Liver (tissue), 9 donors: Measurements from ENCODE around the gene ADGRD1. TPM values are rescaled to one million over a fixed set of nuclear protein-coding genes. Genes with fewer than 3 reads are reported as not detected.

ENCODE experiments used
- DNase-seq: peaks from one replicate; pipeline ENCODE4 v3.0.0-alpha.2; 2017; ENCODE audit warnings: low spot score
- H3K27ac ChIP-seq, 2 donors: one replicate each; pipeline ENCODE4 v1.7.0; 2013; ENCODE audit warnings: inconsistent platforms in 2 of 2, low read length in 2 of 2, control low read depth in 1 of 2, low read depth in 1 of 2, mild to moderate bottlenecking in 1 of 2
- H3K27me3 ChIP-seq, 4 donors: one replicate each; pipeline versions ENCODE4 v1.6.1 to v1.7.0; 2013; ENCODE audit warnings: low read length in 3 of 4, inconsistent platforms in 1 of 4, mild to moderate bottlenecking in 1 of 4, moderate library complexity in 1 of 4; ENCODE audit not compliant: control insufficient read depth in 4 of 4, insufficient read depth in 4 of 4
- H3K36me3 ChIP-seq, 4 donors: one replicate each; pipeline versions ENCODE4 v1.6.1 to v1.7.0; 2013; ENCODE audit warnings: low read length in 3 of 4, mild to moderate bottlenecking in 3 of 4, low read depth in 1 of 4, moderate library complexity in 1 of 4; ENCODE audit not compliant: control insufficient read depth in 4 of 4, insufficient read depth in 3 of 4
- H3K4me1 ChIP-seq, 4 donors: one replicate each; pipeline versions ENCODE4 v1.6.1 to v1.7.0; 2013; ENCODE audit warnings: low read length in 3 of 4, mild to moderate bottlenecking in 3 of 4, moderate library complexity in 1 of 4; ENCODE audit not compliant: control insufficient read depth in 4 of 4, insufficient read depth in 4 of 4
- H3K4me3 ChIP-seq, 3 donors: one replicate each; pipeline versions ENCODE4 v1.6.1 to v1.7.0; 2013; ENCODE audit warnings: low read length in 3 of 3, control low read depth in 1 of 3, low read depth in 1 of 3, mild to moderate bottlenecking in 1 of 3
- H3K9ac ChIP-seq, 2 donors: one replicate each; pipeline ENCODE4 v1.7.0; 2013; ENCODE audit warnings: low read length in 2 of 2, mild to moderate bottlenecking in 2 of 2, moderate library complexity in 2 of 2, control low read depth in 1 of 2, low read depth in 1 of 2
- H3K9me3 ChIP-seq, 4 donors: one replicate each; pipeline versions ENCODE4 v1.6.1 to v1.7.0; 2013; ENCODE audit warnings: low read length in 3 of 4; ENCODE audit not compliant: control insufficient read depth in 4 of 4
- FOXA1 ChIP-seq: IDR thresholded peaks from 2 replicates; pipeline ENCODE4 v1.6.1; 2016; ENCODE audit warnings: antibody characterized with exemption
- FOXA2 ChIP-seq: IDR thresholded peaks from 2 replicates; pipeline ENCODE4 v1.6.1; 2016; ENCODE audit warnings: antibody characterized with exemption
- GABPA ChIP-seq, 2 donors: IDR thresholded peaks in 1 of 2; conservative IDR thresholded peaks in 1 of 2; 2 replicates each; pipeline ENCODE4 v1.6.1; 2016; ENCODE audit warnings: antibody characterized with exemption in 2 of 2, mild to moderate bottlenecking in 1 of 2, moderate library complexity in 1 of 2
- HNF4A ChIP-seq, 2 donors: conservative IDR thresholded peaks; 2 replicates each; pipeline ENCODE4 v1.6.1; 2016; ENCODE audit warnings: antibody characterized with exemption in 2 of 2, mild to moderate bottlenecking in 2 of 2
- HNF4G ChIP-seq: IDR thresholded peaks from 2 replicates; pipeline ENCODE4 v1.6.1; 2016; ENCODE audit warnings: antibody characterized with exemption
- JUND ChIP-seq, 2 donors: IDR thresholded peaks; 2 replicates each; pipeline ENCODE4 v1.6.1; 2016; ENCODE audit warnings: antibody characterized with exemption in 2 of 2
- NR2F2 ChIP-seq: IDR thresholded peaks from 2 replicates; pipeline ENCODE4 v1.6.1; 2016; ENCODE audit warnings: antibody characterized with exemption
- SP1 ChIP-seq: IDR thresholded peaks from 2 replicates; pipeline ENCODE4 v1.6.1; 2018; ENCODE audit warnings: antibody characterized with exemption, mild to moderate bottlenecking
- TAF1 ChIP-seq: conservative IDR thresholded peaks from 2 replicates; pipeline ENCODE4 v1.6.1; 2016; ENCODE audit warnings: antibody characterized with exemption, mild to moderate bottlenecking
- YY1 ChIP-seq: IDR thresholded peaks from 2 replicates; pipeline ENCODE4 v1.6.1; 2016; ENCODE audit warnings: antibody characterized with exemption, mild to moderate bottlenecking
- WGBS: extraction: QIAGEN DNeasy Blood & Tissue Kit; methylation state at CpG from one replicate; pipeline ENCODE4 v1.1.7; 2013; 5-methylcytosine and 5-hydroxymethylcytosine counted together
- polyA plus RNA-seq, 2 donors: library from polyadenylated mRNA; stranded (reverse) in 1 of 2; unstranded in 1 of 2; fragments of 200-250 nt in 1 of 2; fragments of >200 nt in 1 of 2; fragmentation: Nextera tagmentation in 1 of 2; extraction: Ambion mirVana in 1 of 2; gene quantifications; one replicate each; pipeline versions ENCODE4 v1.2.1 to v1.2.3, GENCODE V29; 2013 to 2015
- total RNA-seq, 2 donors: library from RNA; depleted of rRNA; stranded (reverse); fragments of >200 nt; gene quantifications; one replicate each; pipeline ENCODE4 v1.2.3, GENCODE V29; 2014
- TF ChIP-seq, protein P1 (sequence below): fragments of 150-350 bp; IDR thresholded peaks from 2 replicates; pipeline ENCODE4 v1.5.1; 2017; ENCODE audit warnings: improper control_type of control experiment, low read depth, low read length; ENCODE audit not compliant: missing input control
- TF ChIP-seq, protein P2 (sequence below): IDR thresholded peaks from 2 replicates; pipeline ENCODE4 v1.6.1; 2016; ENCODE audit warnings: antibody characterized with exemption, mild to moderate bottlenecking
- TF ChIP-seq, protein P3 (sequence below): IDR thresholded peaks from 2 replicates; pipeline ENCODE4 v1.6.1; 2016; ENCODE audit warnings: antibody characterized with exemption
- TF ChIP-seq, protein P4 (sequence below): IDR thresholded peaks from 2 replicates; pipeline ENCODE4 v1.6.1; 2016; ENCODE audit warnings: antibody characterized with exemption
- TF ChIP-seq, protein P5 (sequence below): IDR thresholded peaks from 2 replicates; pipeline ENCODE4 v1.6.1; 2016; ENCODE audit warnings: antibody characterized with exemption
- donor health status: healthy.
- donor health status: healthy.
- donor health status: healthy.
- donor health status: healthy.
- donor health status: healthy.

ADGRD1 gene
- total and polyA plus RNA-seq, 4 donors = 2.7 to 7.1 (median 4.6) TPM

DNA sequence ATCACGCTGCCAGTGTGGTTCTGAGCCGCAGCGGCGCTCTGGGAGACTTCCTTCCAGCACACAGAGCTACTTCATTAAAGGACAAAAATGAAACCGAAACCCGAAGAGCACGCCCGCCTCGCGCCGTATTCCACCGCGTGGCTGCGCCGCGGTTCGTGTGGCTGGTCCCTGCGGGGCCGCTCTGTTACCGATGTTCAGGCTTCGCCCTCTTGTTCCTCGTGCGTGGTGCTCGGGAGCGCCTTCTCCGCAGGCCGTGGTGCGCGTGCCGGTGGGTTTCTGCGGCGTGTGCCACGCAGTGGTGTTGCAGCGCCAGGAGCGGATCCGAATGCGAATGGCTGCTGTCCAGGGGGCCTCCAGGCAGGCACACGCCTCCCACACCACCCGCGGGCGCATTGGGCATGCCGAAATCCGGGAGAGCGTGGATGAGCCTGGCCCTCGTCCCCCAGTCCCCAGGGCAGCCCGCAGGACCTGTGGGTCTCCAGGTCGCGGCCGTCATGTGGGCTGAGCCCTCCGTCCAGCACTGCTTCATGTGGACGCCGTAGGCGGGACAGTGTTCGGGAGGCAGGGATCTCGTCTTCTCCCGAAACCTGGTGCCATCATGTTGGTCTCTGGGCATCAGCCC, 91.2 kb downstream of the ADGRD1 start:
- Histone ChIP-seq H3K36me3 (no peaks in the 10 kb centered on the region), H3K27me3 (no peaks in the 10 kb centered on the region), H3K9me3 (no peaks in the 10 kb centered on the region), H3K4me3 (no peak overlapping the region), H3K4me1 (no peaks in the 10 kb centered on the region), H3K27ac (no peak overlapping the region), H3K9ac (no peak overlapping the region)
- DNase-seq = no peak
- 96% methylated on average over 56 of the region's 56 CpGs for WGBS
- TF ChIP-seq, protein P1, sequence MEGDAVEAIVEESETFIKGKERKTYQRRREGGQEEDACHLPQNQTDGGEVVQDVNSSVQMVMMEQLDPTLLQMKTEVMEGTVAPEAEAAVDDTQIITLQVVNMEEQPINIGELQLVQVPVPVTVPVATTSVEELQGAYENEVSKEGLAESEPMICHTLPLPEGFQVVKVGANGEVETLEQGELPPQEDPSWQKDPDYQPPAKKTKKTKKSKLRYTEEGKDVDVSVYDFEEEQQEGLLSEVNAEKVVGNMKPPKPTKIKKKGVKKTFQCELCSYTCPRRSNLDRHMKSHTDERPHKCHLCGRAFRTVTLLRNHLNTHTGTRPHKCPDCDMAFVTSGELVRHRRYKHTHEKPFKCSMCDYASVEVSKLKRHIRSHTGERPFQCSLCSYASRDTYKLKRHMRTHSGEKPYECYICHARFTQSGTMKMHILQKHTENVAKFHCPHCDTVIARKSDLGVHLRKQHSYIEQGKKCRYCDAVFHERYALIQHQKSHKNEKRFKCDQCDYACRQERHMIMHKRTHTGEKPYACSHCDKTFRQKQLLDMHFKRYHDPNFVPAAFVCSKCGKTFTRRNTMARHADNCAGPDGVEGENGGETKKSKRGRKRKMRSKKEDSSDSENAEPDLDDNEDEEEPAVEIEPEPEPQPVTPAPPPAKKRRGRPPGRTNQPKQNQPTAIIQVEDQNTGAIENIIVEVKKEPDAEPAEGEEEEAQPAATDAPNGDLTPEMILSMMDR = no peak
- no peak for TF ChIP-seq FOXA1
- no peak for TF ChIP-seq FOXA2

DNA sequence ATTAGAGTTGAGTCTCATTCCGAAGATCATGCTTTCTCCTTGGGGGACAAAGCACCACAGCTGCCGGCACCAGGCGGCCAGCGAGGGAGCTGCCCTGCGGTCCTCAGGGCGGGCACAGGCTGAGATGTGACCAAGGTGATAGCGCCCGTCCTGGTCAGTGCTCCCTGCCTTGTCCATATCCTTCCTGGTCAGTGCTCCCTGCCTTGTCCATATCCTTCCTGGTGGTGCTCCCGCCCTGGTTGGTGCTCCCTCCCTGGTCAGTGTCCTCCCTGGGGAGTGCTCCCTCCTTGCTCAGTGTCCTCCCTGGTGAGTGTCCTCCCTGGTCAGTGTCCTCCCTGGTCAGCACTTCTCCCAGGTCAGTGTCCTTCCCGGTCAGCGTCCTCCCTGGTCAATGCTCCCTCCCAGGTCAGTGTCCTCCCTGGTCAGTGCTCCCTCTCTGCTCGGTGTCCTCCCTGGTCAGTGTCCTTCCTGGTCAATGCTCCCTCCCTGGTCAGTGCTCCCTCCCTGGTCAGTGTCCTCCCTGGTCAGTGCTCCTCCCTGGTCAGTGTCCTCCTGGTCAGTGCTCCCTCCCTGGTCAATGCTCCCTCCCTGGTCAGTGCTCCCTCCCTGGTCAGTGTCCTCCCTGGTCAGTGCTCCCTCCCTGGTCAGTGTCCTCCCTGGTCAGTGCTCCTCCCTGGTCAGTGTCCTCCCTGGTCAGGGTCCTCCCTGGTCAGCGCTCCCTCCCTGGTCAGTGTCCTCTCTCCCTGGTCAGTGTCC, 92.2 kb downstream of the ADGRD1 start:
- DNase-seq = no peak
- no peak for TF ChIP-seq HNF4G
- TF ChIP-seq, protein P2, sequence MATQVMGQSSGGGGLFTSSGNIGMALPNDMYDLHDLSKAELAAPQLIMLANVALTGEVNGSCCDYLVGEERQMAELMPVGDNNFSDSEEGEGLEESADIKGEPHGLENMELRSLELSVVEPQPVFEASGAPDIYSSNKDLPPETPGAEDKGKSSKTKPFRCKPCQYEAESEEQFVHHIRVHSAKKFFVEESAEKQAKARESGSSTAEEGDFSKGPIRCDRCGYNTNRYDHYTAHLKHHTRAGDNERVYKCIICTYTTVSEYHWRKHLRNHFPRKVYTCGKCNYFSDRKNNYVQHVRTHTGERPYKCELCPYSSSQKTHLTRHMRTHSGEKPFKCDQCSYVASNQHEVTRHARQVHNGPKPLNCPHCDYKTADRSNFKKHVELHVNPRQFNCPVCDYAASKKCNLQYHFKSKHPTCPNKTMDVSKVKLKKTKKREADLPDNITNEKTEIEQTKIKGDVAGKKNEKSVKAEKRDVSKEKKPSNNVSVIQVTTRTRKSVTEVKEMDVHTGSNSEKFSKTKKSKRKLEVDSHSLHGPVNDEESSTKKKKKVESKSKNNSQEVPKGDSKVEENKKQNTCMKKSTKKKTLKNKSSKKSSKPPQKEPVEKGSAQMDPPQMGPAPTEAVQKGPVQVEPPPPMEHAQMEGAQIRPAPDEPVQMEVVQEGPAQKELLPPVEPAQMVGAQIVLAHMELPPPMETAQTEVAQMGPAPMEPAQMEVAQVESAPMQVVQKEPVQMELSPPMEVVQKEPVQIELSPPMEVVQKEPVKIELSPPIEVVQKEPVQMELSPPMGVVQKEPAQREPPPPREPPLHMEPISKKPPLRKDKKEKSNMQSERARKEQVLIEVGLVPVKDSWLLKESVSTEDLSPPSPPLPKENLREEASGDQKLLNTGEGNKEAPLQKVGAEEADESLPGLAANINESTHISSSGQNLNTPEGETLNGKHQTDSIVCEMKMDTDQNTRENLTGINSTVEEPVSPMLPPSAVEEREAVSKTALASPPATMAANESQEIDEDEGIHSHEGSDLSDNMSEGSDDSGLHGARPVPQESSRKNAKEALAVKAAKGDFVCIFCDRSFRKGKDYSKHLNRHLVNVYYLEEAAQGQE = no peak
- TF ChIP-seq, protein P1 = no peak
- no peak for TF ChIP-seq GABPA (IDR thresholded peaks at IDR 0.05 in 1 of 2, conservative IDR thresholded peaks at IDR 0.05 in 1 of 2)
- no peak for TF ChIP-seq FOXA1
- TF ChIP-seq HNF4A (conservative IDR thresholded peaks at IDR 0.05) = no peak
- TF ChIP-seq NR2F2 = no peak
- no peak for TF ChIP-seq TAF1
- TF ChIP-seq, protein P3, sequence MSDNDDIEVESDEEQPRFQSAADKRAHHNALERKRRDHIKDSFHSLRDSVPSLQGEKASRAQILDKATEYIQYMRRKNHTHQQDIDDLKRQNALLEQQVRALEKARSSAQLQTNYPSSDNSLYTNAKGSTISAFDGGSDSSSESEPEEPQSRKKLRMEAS = no peak
- TF ChIP-seq JUND (IDR thresholded peaks at IDR 0.05) = no peak
- TF ChIP-seq, protein P4, sequence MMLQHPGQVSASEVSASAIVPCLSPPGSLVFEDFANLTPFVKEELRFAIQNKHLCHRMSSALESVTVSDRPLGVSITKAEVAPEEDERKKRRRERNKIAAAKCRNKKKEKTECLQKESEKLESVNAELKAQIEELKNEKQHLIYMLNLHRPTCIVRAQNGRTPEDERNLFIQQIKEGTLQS = no peak
- TF ChIP-seq YY1 = no peak
- TF ChIP-seq SP1 = no peak
- TF ChIP-seq, protein P5, sequence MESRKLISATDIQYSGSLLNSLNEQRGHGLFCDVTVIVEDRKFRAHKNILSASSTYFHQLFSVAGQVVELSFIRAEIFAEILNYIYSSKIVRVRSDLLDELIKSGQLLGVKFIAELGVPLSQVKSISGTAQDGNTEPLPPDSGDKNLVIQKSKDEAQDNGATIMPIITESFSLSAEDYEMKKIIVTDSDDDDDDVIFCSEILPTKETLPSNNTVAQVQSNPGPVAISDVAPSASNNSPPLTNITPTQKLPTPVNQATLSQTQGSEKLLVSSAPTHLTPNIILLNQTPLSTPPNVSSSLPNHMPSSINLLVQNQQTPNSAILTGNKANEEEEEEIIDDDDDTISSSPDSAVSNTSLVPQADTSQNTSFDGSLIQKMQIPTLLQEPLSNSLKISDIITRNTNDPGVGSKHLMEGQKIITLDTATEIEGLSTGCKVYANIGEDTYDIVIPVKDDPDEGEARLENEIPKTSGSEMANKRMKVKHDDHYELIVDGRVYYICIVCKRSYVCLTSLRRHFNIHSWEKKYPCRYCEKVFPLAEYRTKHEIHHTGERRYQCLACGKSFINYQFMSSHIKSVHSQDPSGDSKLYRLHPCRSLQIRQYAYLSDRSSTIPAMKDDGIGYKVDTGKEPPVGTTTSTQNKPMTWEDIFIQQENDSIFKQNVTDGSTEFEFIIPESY = no peak
- H3K4me3 ChIP-seq = no peak overlapping the region
- H3K9ac ChIP-seq = no peak overlapping the region
- no peaks in the 10 kb centered on the region for H3K4me1 ChIP-seq
- H3K27ac ChIP-seq = no peak overlapping the region
- H3K9me3 ChIP-seq = no peaks in the 10 kb centered on the region
- no peaks in the 10 kb centered on the region for H3K36me3 ChIP-seq
- no peaks in the 10 kb centered on the region for H3K27me3 ChIP-seq
- 91% methylated on average over 13 of the region's 13 CpGs for WGBS
